CD14-positive monocyte (primary cell): ENCODE measurements around the gene NKAIN4. TPM values are rescaled to one million over a fixed set of nuclear protein-coding genes. Genes with fewer than 3 reads are reported as not detected.

Experiments used
- DNase-seq, 3 donors: peaks; one replicate each; pipeline ENCODE4 v3.0.0-alpha.2; 2011 to 2022
- H2AFZ ChIP-seq: 2 replicates; pipeline ENCODE4 v1.6.0; 2012; ENCODE audit warnings: mild to moderate bottlenecking, low read depth, low read length, inconsistent platforms; ENCODE audit not compliant: insufficient read depth, poor library complexity, severe bottlenecking
- H3K27ac ChIP-seq, 2 donors: 1 replicate in 1 of 2; 2 replicates in 1 of 2; pipeline ENCODE4 v1.5.1; 2012 to 2013; ENCODE audit warnings: low read length in 2 of 2, control low read depth in 1 of 2, inconsistent platforms in 1 of 2, low read depth in 1 of 2, mild to moderate bottlenecking in 1 of 2
- H3K27me3 ChIP-seq, 2 donors: one replicate each; pipeline versions ENCODE4 v1.6.0 to v1.6.1; 2011 to 2013; ENCODE audit warnings: low read length in 2 of 2; ENCODE audit not compliant: control insufficient read depth in 2 of 2, insufficient read depth in 2 of 2
- H3K36me3 ChIP-seq, 2 donors: replicated peaks in 1 of 2; 1 replicate in 1 of 2; 2 replicates in 1 of 2; pipeline versions ENCODE4 v1.5.1 to v1.6.1; 2012 to 2013; ENCODE audit warnings: low read length in 2 of 2, control low read depth in 1 of 2, inconsistent platforms in 1 of 2, mild to moderate bottlenecking in 1 of 2; ENCODE audit not compliant: insufficient read depth in 2 of 2, control insufficient read depth in 1 of 2
- H3K4me1 ChIP-seq, 2 donors: 1 replicate in 1 of 2; 2 replicates in 1 of 2; pipeline versions ENCODE4 v1.5.1 to v1.6.1; 2012 to 2013; ENCODE audit warnings: low read length in 2 of 2, control low read depth in 1 of 2, inconsistent platforms in 1 of 2, mild to moderate bottlenecking in 1 of 2, moderate library complexity in 1 of 2; ENCODE audit not compliant: insufficient read depth in 2 of 2, control insufficient read depth in 1 of 2
- H3K4me2 ChIP-seq: replicated peaks from 2 replicates; pipeline ENCODE3; 2012; ENCODE audit warnings: low read length, moderate library complexity, mild to moderate bottlenecking; ENCODE audit not compliant: poor library complexity, severe bottlenecking; ENCODE audit errors: extremely low read depth
- H3K4me3 ChIP-seq, 3 experiments: fragments of 200-600 bp in 1 of 3; sonication (generic) in 1 of 3; replicated peaks in 1 of 3; 1 replicate in 2 of 3; 2 replicates in 1 of 3; pipeline ENCODE4 v1.5.1; 2011 to 2013; ENCODE audit warnings: low read length in 3 of 3, mild to moderate bottlenecking in 3 of 3, control low read depth in 2 of 3, low read depth in 2 of 3, inconsistent platforms in 1 of 3, moderate library complexity in 1 of 3
- H3K79me2 ChIP-seq: 2 replicates; pipeline ENCODE4 v1.6.0; 2012; ENCODE audit warnings: mild to moderate bottlenecking, control low read depth, inconsistent platforms, low read length, moderate library complexity; ENCODE audit not compliant: insufficient read depth
- H3K9ac ChIP-seq: 2 replicates; pipeline ENCODE4 v1.6.0; 2017; ENCODE audit warnings: low read length, mild to moderate bottlenecking; ENCODE audit not compliant: insufficient read depth, poor library complexity, severe bottlenecking
- H3K9me3 ChIP-seq, 2 donors: replicated peaks in 1 of 2; 1 replicate in 1 of 2; 2 replicates in 1 of 2; pipeline versions ENCODE4 v1.5.1 to v1.6.1; 2012 to 2013; ENCODE audit warnings: low read length in 2 of 2, control low read depth in 1 of 2; ENCODE audit not compliant: control insufficient read depth in 1 of 2, insufficient read depth in 1 of 2
- H4K20me1 ChIP-seq: 2 replicates; pipeline ENCODE4 v1.6.0; 2012; ENCODE audit warnings: mild to moderate bottlenecking, low read length, control low read depth, moderate library complexity; ENCODE audit not compliant: insufficient read depth
- H3K27ac Mint-ChIP-seq, 7 donors: one replicate each; pipeline ENCODE4 v1.8.0; 2020; ENCODE audit warnings: mild to moderate bottlenecking in 7 of 7, mixed read lengths in 7 of 7, moderate library complexity in 6 of 7, inconsistent platforms in 2 of 7
- H3K27me3 Mint-ChIP-seq, 3 donors: one replicate each; pipeline ENCODE4 v1.8.0; 2021 to 2022; ENCODE audit warnings: low read depth in 3 of 3, mild to moderate bottlenecking in 3 of 3, mixed read lengths in 3 of 3, moderate library complexity in 3 of 3, inconsistent platforms in 1 of 3
- H3K36me3 Mint-ChIP-seq, 2 donors: one replicate each; pipeline ENCODE4 v1.8.0; 2020; ENCODE audit warnings: mixed read lengths in 2 of 2, inconsistent platforms in 1 of 2, mild to moderate bottlenecking in 1 of 2
- H3K4me1 Mint-ChIP-seq: one replicate; pipeline ENCODE4 v1.8.0; 2020; ENCODE audit warnings: mild to moderate bottlenecking, mixed read lengths
- H3K4me3 Mint-ChIP-seq, 2 donors: one replicate each; pipeline ENCODE4 v1.8.0; 2020; ENCODE audit warnings: mild to moderate bottlenecking in 2 of 2, mixed read lengths in 2 of 2, moderate library complexity in 1 of 2
- H3K9me3 Mint-ChIP-seq, 7 donors: one replicate each; pipeline ENCODE4 v1.8.0; 2020 to 2022; ENCODE audit warnings: mixed read lengths in 7 of 7, mild to moderate bottlenecking in 6 of 7, moderate library complexity in 6 of 7, inconsistent platforms in 2 of 7
- WGBS: methylation state at CpG from one replicate; pipeline ENCODE4 v1.1.5; 2013; ENCODE audit warnings: missing lambda C conversion rate; ENCODE audit not compliant: insufficient coverage; 5-methylcytosine and 5-hydroxymethylcytosine counted together
- intact Hi-C, 2 donors: fragments of 100-400 bp; cut with micrococcal nuclease; formaldehyde crosslinking; loops; one replicate each; pipeline versions ENCODE4 v1.15.0 to v1.15.1; 2023
- polyA plus RNA-seq, 3 donors: library from polyadenylated mRNA; depleted of rRNA in 1 of 3; unstranded in 2 of 3; stranded (reverse) in 1 of 3; fragments of 300-500 nt in 2 of 3; fragments of >200 nt in 1 of 3; fragmentation: Illumina TruSeq in 2 of 3; gene quantifications; 1 replicate in 2 of 3; 2 replicates in 1 of 3; pipeline ENCODE4 v1.2.3, GENCODE V29; 2012 to 2021
- TF ChIP-seq, protein P1 (sequence below): fragments of 200-600 bp; IDR thresholded peaks from one replicate; pipeline ENCODE4 v1.8.0; 2022; ENCODE audit warnings: antibody characterized with exemption, mild to moderate bottlenecking

The NKAIN4 gene
- polyA plus RNA-seq, 3 donors: not detected

DNA sequence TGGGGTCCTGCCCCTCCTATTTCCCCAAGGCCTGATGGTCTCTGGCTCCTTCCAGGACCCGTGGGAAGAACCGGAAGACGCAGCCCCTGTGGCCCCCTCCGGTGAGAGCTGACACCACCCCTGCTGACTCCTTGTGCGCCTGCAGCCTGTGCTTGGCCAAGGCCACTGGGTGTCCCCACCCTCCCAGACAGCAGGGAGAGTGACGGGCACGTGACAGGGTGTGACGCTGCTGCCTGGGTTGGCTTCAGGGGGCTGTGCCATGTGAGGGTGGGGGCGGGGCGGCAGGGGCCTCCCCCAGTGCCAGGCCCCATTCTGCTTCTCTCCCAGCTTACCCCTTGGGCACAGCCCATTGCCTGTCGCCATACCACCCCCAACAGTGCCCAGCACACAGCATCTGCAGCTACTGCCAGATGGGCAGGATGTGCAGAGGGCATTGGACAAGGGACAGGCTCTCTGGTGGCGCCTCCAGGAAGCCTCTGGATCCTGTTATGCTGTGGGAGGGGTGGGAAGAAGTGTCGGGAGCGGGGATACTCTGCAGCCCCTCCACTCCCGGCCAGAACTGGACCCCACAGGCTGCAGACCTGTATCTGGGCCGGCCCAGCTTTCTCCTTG lies 15.6 kb downstream of the NKAIN4 start:
- H3K4me2 ChIP-seq: no peak overlapping the region
- H3K9me3 ChIP-seq: no peaks in the 10 kb centered on the region
- no peak overlapping the region for H3K9ac ChIP-seq
- peaks cover 0 to 3% (median 0%) of the 10 kb centered on the region in 7 donors for H3K9me3 Mint-ChIP-seq
- no peak overlapping the region for H2AFZ ChIP-seq
- H3K36me3 Mint-ChIP-seq: no peaks in the 10 kb centered on the region
- no peaks in the 10 kb centered on the region for H3K36me3 ChIP-seq
- TF ChIP-seq, protein P1, sequence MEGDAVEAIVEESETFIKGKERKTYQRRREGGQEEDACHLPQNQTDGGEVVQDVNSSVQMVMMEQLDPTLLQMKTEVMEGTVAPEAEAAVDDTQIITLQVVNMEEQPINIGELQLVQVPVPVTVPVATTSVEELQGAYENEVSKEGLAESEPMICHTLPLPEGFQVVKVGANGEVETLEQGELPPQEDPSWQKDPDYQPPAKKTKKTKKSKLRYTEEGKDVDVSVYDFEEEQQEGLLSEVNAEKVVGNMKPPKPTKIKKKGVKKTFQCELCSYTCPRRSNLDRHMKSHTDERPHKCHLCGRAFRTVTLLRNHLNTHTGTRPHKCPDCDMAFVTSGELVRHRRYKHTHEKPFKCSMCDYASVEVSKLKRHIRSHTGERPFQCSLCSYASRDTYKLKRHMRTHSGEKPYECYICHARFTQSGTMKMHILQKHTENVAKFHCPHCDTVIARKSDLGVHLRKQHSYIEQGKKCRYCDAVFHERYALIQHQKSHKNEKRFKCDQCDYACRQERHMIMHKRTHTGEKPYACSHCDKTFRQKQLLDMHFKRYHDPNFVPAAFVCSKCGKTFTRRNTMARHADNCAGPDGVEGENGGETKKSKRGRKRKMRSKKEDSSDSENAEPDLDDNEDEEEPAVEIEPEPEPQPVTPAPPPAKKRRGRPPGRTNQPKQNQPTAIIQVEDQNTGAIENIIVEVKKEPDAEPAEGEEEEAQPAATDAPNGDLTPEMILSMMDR: no peak
- no peak for DNase-seq
- H3K4me3 Mint-ChIP-seq: no peak overlapping the region
- H3K79me2 ChIP-seq: no peaks in the 10 kb centered on the region
- intact Hi-C loops: no loop called here
- H4K20me1 ChIP-seq: no peaks in the 10 kb centered on the region
- peaks cover 0 to under 1% of the 10 kb centered on the region in 2 donors for H3K27me3 ChIP-seq
- no peaks in the 10 kb centered on the region for H3K4me1 ChIP-seq
- no peak overlapping the region for H3K27ac Mint-ChIP-seq
- H3K27ac ChIP-seq: no peak overlapping the region
- WGBS: 89% methylated on average over 5 of the region's 16 CpGs
- peaks cover 2 to 7% (median 5%) of the 10 kb centered on the region in 3 donors for H3K27me3 Mint-ChIP-seq
- H3K4me3 ChIP-seq: no peak overlapping the region
- H3K4me1 Mint-ChIP-seq: peaks cover 5% of the 10 kb centered on the region

DNA sequence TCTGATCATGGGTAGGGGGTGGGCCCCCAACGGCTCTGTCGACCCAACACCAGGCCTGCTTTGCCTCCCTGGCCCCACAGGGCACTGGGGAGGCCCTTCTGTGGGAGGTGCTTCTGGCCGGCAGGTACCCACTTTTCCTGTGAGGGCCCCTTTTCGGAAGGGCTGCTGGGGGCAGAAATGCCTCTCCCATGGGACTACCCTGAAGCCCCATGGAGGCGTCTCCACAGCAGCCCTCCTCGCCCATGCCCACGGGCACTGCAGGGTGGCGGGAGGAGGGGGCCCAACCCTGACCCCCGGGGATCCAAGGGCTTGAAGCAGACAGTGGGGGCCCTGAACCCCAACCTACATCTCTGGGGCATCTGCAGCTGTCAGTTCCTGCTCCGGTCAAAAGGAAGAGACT lies 16.2 kb downstream of the NKAIN4 start:
- intact Hi-C loops: no loop called here
- no peak overlapping the region for H3K4me3 ChIP-seq
- Mint-ChIP-seq H3K27me3 (peaks cover 6 to 10% (median 9%) of the 10 kb centered on the region in 3 donors), H3K9me3 (peaks cover 0 to 3% (median 0%) of the 10 kb centered on the region in 7 donors), H3K4me3 (no peak overlapping the region), H3K4me1 (peaks cover 5% of the 10 kb centered on the region), H3K27ac (no peak overlapping the region), H3K36me3 (no peaks in the 10 kb centered on the region)
- TF ChIP-seq, protein P1: no peak
- no peaks in the 10 kb centered on the region for H3K9me3 ChIP-seq
- no peaks in the 10 kb centered on the region for H3K4me1 ChIP-seq
- no peak overlapping the region for H3K9ac ChIP-seq
- no peak overlapping the region for H3K4me2 ChIP-seq
- DNase-seq: no peak
- no peak overlapping the region for H3K27ac ChIP-seq
- H4K20me1 ChIP-seq: no peaks in the 10 kb centered on the region
- no peaks in the 10 kb centered on the region for H3K79me2 ChIP-seq
- whole genome bisulfite sequencing: 86% methylated on average over 7 of the region's 10 CpGs
- H3K36me3 ChIP-seq: no peaks in the 10 kb centered on the region
- H3K27me3 ChIP-seq: peaks cover 0 to 5% of the 10 kb centered on the region in 2 donors
- H2AFZ ChIP-seq: no peak overlapping the region
